ENCODE results near the gene PCDHB11.
"Not testable (repeated sequence)": the region's sequence is repeated elsewhere in the genome, so short reads cannot be mapped to it uniquely, and the experiment has no call there.

PCDHB11 gene

GRCh38 chr5:141199359-141200235 lies at the start of gene PCDHB11:
Gene PCDHB11, plus strand, starts transcription at chr5:141199627. Its CDS starts 148 bp downstream, at chr5:141199775.
- DNase-seq (ENCODE audit: low spot score), result peak; percentile 37

GRCh38 chr5:141149812-141150211 lies 49.6 kb upstream of the PCDHB11 start, which contains the start of gene PCDHB6:
Gene PCDHB6, plus strand, starts transcription at chr5:141150057. Its CDS starts 201 bp downstream, at chr5:141150258.
- peak; percentile 54 for DNase-seq (ENCODE audit: low spot score)

- no peak for DNase-seq (ENCODE audit: low spot score)
Observed at GRCh38 chr5:141150224-141150992, 49.0 kb upstream of the PCDHB11 start.

- no peak for DNase-seq (ENCODE audit: low spot score)
Observed at GRCh38 chr5:141150993-141151325, 48.5 kb upstream of the PCDHB11 start.

GRCh38 chr5:141151632-141152031 lies 47.8 kb upstream of the PCDHB11 start:
- not testable (repeated sequence) for DNase-seq (ENCODE audit: low spot score)

GRCh38 chr5:141152096-141152495 lies 47.3 kb upstream of the PCDHB11 start:
- DNase-seq (ENCODE audit: low spot score), result not testable (repeated sequence)

- no peak for DNase-seq (ENCODE audit: low spot score)
Observed at GRCh38 chr5:141155540-141156374, 43.7 kb upstream of the PCDHB11 start.

GRCh38 chr5:141157356-141157755 lies 42.1 kb upstream of the PCDHB11 start:
- DNase-seq (ENCODE audit: low spot score), result not testable (repeated sequence)

- DNase-seq (ENCODE audit: low spot score), result not testable (repeated sequence)
Observed at GRCh38 chr5:141157901-141158300, 41.5 kb upstream of the PCDHB11 start.

- peak; percentile 58 for DNase-seq (ENCODE audit: low spot score)
Observed at GRCh38 chr5:141172381-141173204, 26.8 kb upstream of the PCDHB11 start, which contains the start of gene PCDHB7. Gene PCDHB7, plus strand, starts transcription at chr5:141172644. Its CDS starts 192 bp downstream, at chr5:141172836.

GRCh38 chr5:141174291-141175104 lies 24.9 kb upstream of the PCDHB11 start:
- not testable (repeated sequence) for DNase-seq (ENCODE audit: low spot score)

GRCh38 chr5:141175933-141176332 lies 23.5 kb upstream of the PCDHB11 start:
- no peak for DNase-seq (ENCODE audit: low spot score)

- peak; percentile 53 for DNase-seq (ENCODE audit: low spot score)
Observed at GRCh38 chr5:141177577-141178191, 21.7 kb upstream of the PCDHB11 start, which contains the start of gene PCDHB8. Gene PCDHB8, plus strand, starts transcription at chr5:141177790. Its CDS starts 245 bp downstream, at chr5:141178035.

- not testable (repeated sequence) for DNase-seq (ENCODE audit: low spot score)
Observed at GRCh38 chr5:141179371-141179770, 20.1 kb upstream of the PCDHB11 start.

- not testable (repeated sequence) for DNase-seq (ENCODE audit: low spot score)
Observed at GRCh38 chr5:141179876-141180275, 19.6 kb upstream of the PCDHB11 start.

GRCh38 chr5:141180313-141180712 lies 19.1 kb upstream of the PCDHB11 start:
- no peak for DNase-seq (ENCODE audit: low spot score)

GRCh38 chr5:141182248-141182647 lies 17.2 kb upstream of the PCDHB11 start, which contains the start of gene PCDHB16:
Gene PCDHB16, plus strand, starts transcription at chr5:141182387. Its CDS starts 173 bp downstream, at chr5:141182560.
- DNase-seq (ENCODE audit: low spot score), result peak; percentile 74

- DNase-seq (ENCODE audit: low spot score), result not testable (repeated sequence)
Observed at GRCh38 chr5:141184117-141184855, 15.1 kb upstream of the PCDHB11 start.
